Measurements from ENCODE around the gene ANKH.

- TF ChIP-seq CTCF (conservative IDR thresholded peaks at IDR 0.05; ENCODE audit: low read depth, low read length) (no peak), EZH2 (IDR thresholded peaks at IDR 0.05; ENCODE audit: borderline replicate concordance, low read depth, low read length, poor library complexity, severe bottlenecking) (no peak)
Observed at GRCh38 chr5:14673443-14673842, 198.1 kb downstream of the ANKH start.
